Astrocyte of the cerebellum (primary cell): Measurements from ENCODE around the gene ARCN1.

ENCODE experiments used
- DNase-seq: peaks from one replicate; pipeline ENCODE4 v3.0.0-alpha.2; 2011; ENCODE audit warnings: low read depth
- H3K4me3 ChIP-seq: 2 replicates; pipeline ENCODE4 v1.5.1; 2011; ENCODE audit warnings: mild to moderate bottlenecking, low read depth, low read length, moderate library complexity
- in situ Hi-C: cut with HindIII; loops from 2 replicates; pipeline ENCODE4 v1.10.0; 2017; ENCODE audit warnings: low sequenced_read_pairs
- TF ChIP-seq, protein P1 (sequence below): IDR thresholded peaks from 2 replicates; pipeline ENCODE4 v1.5.1; 2012; ENCODE audit warnings: low read length, low read depth, moderate library complexity, mild to moderate bottlenecking; ENCODE audit errors: missing control alignments

ARCN1 gene

DNA sequence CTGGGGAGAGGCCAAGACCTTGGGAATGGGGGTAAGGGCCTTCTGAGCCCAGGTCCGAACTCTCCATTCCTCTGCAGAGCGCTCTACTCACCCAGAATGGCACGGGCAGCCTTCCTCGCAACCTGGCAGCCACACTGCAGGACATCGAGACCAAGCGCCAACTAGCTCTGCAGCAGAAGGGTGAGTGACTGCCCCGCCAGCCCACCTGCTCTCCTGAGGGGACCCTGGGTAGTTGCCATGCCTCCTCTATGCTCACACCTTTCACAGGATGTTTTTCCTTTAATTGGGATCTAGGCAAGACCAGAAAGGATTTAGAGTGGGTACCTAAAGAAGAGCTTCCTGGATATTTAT is 71.8 kb downstream of the ARCN1 start:
- in situ Hi-C loops: no loop called here
- DNase-seq: no peak
- TF ChIP-seq, protein P1, sequence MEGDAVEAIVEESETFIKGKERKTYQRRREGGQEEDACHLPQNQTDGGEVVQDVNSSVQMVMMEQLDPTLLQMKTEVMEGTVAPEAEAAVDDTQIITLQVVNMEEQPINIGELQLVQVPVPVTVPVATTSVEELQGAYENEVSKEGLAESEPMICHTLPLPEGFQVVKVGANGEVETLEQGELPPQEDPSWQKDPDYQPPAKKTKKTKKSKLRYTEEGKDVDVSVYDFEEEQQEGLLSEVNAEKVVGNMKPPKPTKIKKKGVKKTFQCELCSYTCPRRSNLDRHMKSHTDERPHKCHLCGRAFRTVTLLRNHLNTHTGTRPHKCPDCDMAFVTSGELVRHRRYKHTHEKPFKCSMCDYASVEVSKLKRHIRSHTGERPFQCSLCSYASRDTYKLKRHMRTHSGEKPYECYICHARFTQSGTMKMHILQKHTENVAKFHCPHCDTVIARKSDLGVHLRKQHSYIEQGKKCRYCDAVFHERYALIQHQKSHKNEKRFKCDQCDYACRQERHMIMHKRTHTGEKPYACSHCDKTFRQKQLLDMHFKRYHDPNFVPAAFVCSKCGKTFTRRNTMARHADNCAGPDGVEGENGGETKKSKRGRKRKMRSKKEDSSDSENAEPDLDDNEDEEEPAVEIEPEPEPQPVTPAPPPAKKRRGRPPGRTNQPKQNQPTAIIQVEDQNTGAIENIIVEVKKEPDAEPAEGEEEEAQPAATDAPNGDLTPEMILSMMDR: no peak
- no peak overlapping the region for H3K4me3 ChIP-seq

DNA sequence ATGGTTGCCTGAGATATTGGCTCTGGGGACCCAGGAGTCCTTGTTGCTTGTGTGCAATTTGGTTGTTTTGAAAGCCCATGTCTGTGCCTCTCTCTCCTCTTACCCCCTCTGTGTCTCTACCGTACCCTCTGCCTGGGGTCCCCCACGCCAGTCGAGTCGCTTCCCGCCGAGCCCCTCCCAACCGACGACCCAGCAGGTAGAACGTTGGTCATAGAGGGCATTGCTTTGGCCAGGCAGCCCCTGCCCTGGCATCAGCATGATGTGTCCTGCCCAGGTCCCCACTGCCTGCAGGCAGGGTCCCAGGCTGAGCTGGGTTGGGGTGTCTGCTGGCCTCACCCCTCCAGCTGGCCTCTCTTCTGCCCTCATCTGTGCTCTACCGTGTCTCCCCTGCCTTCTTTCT is 72.3 kb downstream of the ARCN1 start:
- in situ Hi-C loops: no loop called here
- DNase-seq: no peak
- H3K4me3 ChIP-seq: no peak overlapping the region
- TF ChIP-seq, protein P1: no peak

DNA sequence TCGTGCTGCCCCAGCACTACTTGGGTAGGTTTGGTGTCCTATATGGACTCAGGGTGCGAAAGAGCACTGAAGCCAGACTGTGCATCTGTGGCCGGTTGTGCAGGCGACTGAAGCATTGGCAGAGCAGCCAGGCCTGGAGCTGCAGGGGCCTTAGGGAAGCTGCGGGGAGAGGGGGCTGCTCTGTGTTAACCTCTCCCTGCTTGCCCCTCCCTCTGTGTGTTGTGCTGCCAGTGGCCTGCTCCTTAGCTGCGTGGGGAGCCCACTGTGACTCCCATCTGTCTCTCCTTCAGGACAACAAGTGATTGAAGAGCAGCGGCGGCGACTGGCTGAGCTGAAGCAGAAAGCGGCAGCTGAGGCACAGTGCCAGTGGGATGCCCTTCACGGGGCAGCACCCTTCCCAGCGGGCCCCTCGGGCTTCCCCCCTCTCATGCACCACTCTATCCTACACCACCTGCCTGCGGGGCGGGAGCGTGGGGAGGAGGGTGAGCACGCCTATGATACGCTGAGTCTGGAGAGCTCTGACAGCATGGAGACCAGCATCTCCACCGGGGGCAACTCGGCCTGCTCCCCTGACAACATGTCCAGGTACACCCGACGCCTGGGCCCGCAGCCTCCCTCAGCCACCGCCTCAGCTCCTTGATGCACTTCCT is 73.0 kb downstream of the ARCN1 start:
- H3K4me3 ChIP-seq: no peak overlapping the region
- in situ Hi-C loops: no loop called here
- TF ChIP-seq, protein P1: no peak
- DNase-seq: no peak

- TF ChIP-seq, protein P1: no peak
- in situ Hi-C loops: no loop called here
- no peak overlapping the region for H3K4me3 ChIP-seq
- DNase-seq: no peak
These were observed 74.2 kb downstream of the ARCN1 start for GRCh38 chr11:118646393-118646792.

DNA sequence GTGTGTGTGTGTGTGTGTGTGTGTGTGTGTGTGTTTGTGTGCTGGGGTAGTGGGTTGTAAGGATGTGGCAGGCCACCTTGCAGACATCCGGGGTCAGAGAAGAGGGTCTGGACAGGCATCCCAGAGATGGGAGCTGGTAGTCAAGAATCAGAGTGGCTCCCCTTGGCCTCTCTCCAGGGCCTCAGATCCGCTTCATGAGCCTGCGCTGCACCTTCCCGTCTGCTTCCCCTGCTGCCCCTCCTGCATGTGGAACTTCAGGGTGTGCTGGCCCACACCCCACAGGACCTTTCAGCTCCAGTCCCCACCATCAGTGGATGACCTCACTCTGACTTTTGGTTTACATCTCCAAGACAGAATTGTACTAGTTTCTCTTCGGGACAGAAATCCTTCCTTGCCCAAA is 76.1 kb downstream of the ARCN1 start:
- in situ Hi-C loops: no loop called here
- TF ChIP-seq, protein P1: no peak
- H3K4me3 ChIP-seq: no peak overlapping the region
- no peak for DNase-seq

- no peak overlapping the region for H3K4me3 ChIP-seq
- in situ Hi-C loops: no loop called here
- TF ChIP-seq, protein P1: no peak
- DNase-seq: no peak
These were observed 77.7 kb downstream of the ARCN1 start for GRCh38 chr11:118649941-118650340.
